ENCODE measurements around the gene DOLK.
"Not testable (repeated sequence)": the region's sequence is repeated elsewhere in the genome, so short reads cannot be mapped to it uniquely, and the experiment has no call there.

DOLK gene

DNA sequence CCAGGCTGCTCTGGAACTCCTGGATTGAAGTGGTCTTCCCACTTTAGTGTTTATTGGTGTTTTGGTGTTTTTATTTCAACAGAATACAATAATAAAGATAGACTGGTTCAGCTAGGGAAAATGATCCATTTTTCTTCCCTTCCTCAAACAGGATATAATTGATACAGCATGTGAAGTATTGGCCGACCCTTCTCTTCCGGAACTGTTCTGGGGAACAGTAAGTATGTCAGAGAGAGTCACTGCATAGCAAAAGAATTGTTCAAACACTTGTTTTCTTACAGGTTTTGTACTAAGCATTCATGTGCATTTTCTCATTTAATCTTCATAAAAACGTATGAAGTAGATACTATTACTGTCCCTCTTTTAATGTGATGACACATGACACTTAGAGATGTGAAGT, 31.7 kb upstream of the DOLK start:
- DNase-seq (ENCODE audit: low read depth, low spot score): no peak
- TF ChIP-seq, protein P1, sequence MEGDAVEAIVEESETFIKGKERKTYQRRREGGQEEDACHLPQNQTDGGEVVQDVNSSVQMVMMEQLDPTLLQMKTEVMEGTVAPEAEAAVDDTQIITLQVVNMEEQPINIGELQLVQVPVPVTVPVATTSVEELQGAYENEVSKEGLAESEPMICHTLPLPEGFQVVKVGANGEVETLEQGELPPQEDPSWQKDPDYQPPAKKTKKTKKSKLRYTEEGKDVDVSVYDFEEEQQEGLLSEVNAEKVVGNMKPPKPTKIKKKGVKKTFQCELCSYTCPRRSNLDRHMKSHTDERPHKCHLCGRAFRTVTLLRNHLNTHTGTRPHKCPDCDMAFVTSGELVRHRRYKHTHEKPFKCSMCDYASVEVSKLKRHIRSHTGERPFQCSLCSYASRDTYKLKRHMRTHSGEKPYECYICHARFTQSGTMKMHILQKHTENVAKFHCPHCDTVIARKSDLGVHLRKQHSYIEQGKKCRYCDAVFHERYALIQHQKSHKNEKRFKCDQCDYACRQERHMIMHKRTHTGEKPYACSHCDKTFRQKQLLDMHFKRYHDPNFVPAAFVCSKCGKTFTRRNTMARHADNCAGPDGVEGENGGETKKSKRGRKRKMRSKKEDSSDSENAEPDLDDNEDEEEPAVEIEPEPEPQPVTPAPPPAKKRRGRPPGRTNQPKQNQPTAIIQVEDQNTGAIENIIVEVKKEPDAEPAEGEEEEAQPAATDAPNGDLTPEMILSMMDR (IDR thresholded peaks at IDR 0.05; ENCODE audit: insufficient read depth, low read length, missing control alignments): no peak
- ChIA-PET CTCF (no interaction called here), POLR2A (no interaction called here)
- H3K4me3 ChIP-seq (ENCODE audit: low read depth, low read length): no peak overlapping the region

DNA sequence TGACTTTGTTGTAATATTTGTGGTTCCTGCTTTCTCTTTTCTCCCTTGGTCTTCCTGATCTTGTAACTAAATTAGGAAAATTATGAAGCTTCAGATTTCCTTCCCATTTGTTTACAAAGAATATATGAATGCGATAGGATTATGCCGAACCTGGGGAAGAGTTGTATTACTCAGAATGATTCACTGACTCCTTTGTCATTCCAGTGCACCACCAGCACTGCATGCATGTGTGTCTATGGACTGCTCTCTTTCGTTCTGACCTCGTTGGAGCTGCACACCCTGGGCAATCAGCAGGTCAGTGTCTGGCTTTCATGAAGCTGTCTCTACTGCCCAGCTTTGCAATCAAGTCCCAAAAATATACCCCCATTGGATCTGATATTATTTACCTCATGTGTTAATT, 25.6 kb upstream of the DOLK start:
- ChIA-PET CTCF (interaction anchor here (1.3 to 2.1 kb wide), 7 partner anchors 9 to 56 kb away, joined by 3 to 10 read pairs (median 4); partner anchors contain the start of gene SH3GLB2), POLR2A (interaction anchor here (0.7 kb wide), 1 partner anchor 84 kb away, joined by 3 read pairs; no protein-coding TSS in a partner anchor)
- DNase-seq (ENCODE audit: low read depth, low spot score): no peak
- no peak overlapping the region for H3K4me3 ChIP-seq (ENCODE audit: low read depth, low read length)
- TF ChIP-seq, protein P1 (IDR thresholded peaks at IDR 0.05; ENCODE audit: insufficient read depth, low read length, missing control alignments): no peak

DNA sequence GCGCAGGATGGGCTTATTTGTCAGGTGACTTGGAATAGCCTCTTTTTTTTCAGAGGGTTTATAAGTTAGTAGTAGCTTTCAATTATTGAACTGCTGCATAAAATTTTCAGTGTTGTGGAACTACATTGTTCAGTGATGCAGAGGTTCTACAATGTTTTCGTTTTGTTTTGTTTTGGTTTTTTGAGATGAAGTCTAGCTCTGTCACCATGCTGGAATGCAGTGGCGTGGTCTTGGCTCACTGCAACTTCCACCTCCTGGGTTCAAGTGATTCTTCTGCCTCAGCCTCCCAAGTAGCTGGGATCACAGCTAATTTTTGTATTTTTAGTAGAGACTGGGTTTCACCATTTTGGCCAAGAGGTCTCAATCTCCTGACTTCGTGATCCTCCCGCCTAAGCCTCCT, 22.1 kb upstream of the DOLK start:
- CTCF ChIA-PET: interaction anchor here (1.0 kb wide), 1 partner anchor 108 kb away, joined by 3 read pairs; no protein-coding TSS in a partner anchor
- TF ChIP-seq, protein P1 (IDR thresholded peaks at IDR 0.05; ENCODE audit: insufficient read depth, low read length, missing control alignments): no peak
- POLR2A ChIA-PET: no interaction called here
- DNase-seq (ENCODE audit: low read depth, low spot score): no peak
- no peak overlapping the region for H3K4me3 ChIP-seq (ENCODE audit: low read depth, low read length)

DNA sequence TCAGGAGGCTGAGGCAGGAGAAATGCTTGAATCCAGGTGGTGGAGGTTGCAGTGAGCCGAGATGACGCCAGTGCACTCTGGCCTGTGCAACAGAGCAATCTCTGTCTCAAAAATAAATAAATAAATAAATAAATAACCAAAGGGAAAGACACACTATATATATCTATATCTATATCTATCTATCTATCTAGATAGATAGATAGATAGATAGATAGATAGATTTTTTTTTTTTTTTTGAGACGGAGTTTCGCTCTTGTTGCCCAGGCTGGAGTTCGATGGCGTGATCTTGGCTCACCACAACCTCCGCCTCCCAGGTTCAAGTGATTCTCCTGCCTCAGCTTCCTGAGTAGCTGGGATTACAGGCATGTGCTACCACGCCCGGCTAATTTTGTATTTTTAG, 14.0 kb upstream of the DOLK start:
- CTCF ChIA-PET: interaction anchor here (2.5 kb wide), 1 partner anchor 12 kb away, joined by 12 read pairs; no protein-coding TSS in a partner anchor
- POLR2A ChIA-PET; H3K4me3 ChIP-seq (ENCODE audit: low read depth, low read length); DNase-seq (ENCODE audit: low read depth, low spot score): not testable (repeated sequence)

DNA sequence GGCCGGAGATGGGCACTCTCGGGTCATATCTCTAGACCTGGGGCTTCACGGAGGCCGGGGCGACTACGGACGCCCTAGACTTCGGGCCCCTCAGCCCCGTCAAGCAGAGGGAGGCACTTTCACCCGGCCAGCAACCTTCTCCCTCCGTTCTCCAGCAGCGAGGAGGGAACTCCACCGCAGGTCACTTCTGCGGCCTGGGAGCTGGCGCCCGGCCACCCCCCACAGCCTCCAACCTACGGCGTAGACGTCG, 201 bp downstream of the DOLK start:
- POLR2A ChIA-PET: interaction anchor here (0.8 kb wide), 1 partner anchor 25 kb away, joined by 3 read pairs; no protein-coding TSS in a partner anchor
- no peak for DNase-seq (ENCODE audit: low read depth, low spot score)
- CTCF ChIA-PET: interaction anchor here (1.0 kb wide), 1 partner anchor 19 kb away, joined by 4 read pairs; no protein-coding TSS in a partner anchor
- TF ChIP-seq, protein P1 (IDR thresholded peaks at IDR 0.05; ENCODE audit: insufficient read depth, low read length, missing control alignments): no peak
- peak overlapping the region; percentile 97 for H3K4me3 ChIP-seq (ENCODE audit: low read depth, low read length)

DNA sequence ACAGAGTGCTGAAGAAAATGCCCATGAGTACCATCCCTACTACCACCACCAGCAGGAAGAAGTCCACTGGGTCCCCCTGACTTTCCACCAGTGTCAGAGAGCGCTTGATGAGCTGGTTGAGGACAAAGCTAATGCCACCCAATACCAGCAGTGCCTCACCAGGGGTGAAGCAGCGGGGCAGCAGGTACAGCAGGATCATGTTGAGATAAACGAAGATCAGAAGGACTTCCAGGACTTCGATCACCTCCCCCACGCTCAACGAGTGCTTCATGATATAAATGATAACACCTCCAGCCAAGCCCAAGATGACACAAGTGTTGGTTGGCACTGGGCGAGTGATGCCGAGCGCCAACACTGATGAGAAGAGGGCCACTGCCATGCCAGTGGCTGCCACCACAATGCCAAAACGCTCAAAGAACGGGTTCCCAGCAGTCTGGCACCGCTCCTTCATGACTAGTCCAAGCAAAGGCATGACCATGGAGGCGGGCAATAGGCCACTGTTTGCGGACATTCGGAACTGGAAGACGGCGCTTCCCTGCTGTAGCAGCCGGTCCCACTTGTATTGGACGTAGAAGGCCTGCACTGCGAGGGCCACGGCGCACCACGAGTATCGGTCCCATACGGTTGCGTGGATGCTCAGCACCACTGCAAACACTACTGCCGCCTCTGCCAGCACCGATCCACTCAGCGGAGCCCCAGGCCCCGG, 679 bp downstream of the DOLK start:
- POLR2A ChIA-PET: interaction anchor here (0.8 kb wide), 1 partner anchor 24 kb away, joined by 3 read pairs; no protein-coding TSS in a partner anchor
- peak overlapping the region; percentile 97 for H3K4me3 ChIP-seq (ENCODE audit: low read depth, low read length)
- CTCF ChIA-PET: interaction anchor here (1.0 kb wide), 1 partner anchor 18 kb away, joined by 4 read pairs; no protein-coding TSS in a partner anchor
- DNase-seq (ENCODE audit: low read depth, low spot score): no peak
- TF ChIP-seq, protein P1 (IDR thresholded peaks at IDR 0.05; ENCODE audit: insufficient read depth, low read length, missing control alignments): no peak
